SK-N-SH treated with all-trans-retinoic acid at 6 μM for 48 hours (cell line): ENCODE results near the gene OR13J1.

Experiments
- ATAC-seq: fragments of 200-7000 bp; cut with Tn5 transposase; 3 replicates; pipeline ENCODE4 v1.9.1; 2020; ENCODE audit warnings: mild to moderate bottlenecking, moderate library complexity
- ARNTL ChIP-seq: fragments of 450-650 bp; formaldehyde crosslinking; IDR thresholded peaks from 2 replicates; pipeline ENCODE4 v1.5.0; 2020; ENCODE audit warnings: low read depth, mild to moderate bottlenecking, moderate library complexity, borderline replicate concordance
- CSDC2 ChIP-seq: fragments of 250-450 bp; sonication (Bioruptor Pico); IDR thresholded peaks from 2 replicates; pipeline ENCODE4 v1.5.0; 2020; ENCODE audit warnings: mild to moderate bottlenecking, moderate library complexity
- ESRRG ChIP-seq: fragments of 250-450 bp; sonication (Bioruptor Pico); IDR thresholded peaks from 2 replicates; pipeline ENCODE4 v1.6.1; 2021; ENCODE audit warnings: mild to moderate bottlenecking
- GLIS3 ChIP-seq: fragments of 250-450 bp; sonication (Bioruptor Pico); IDR thresholded peaks from 2 replicates; pipeline ENCODE4 v1.5.0; 2020; ENCODE audit warnings: mild to moderate bottlenecking, moderate library complexity
- ISL1 ChIP-seq: fragments of 250-450 bp; sonication (Bioruptor Pico); IDR thresholded peaks from 2 replicates; pipeline ENCODE4 v2.1.2; 2022; ENCODE audit warnings: mild to moderate bottlenecking, moderate library complexity
- OSR1 ChIP-seq: fragments of 250-450 bp; sonication (Bioruptor Pico); IDR thresholded peaks from 2 replicates; pipeline ENCODE4 v1.8.0; 2022; ENCODE audit warnings: moderate library complexity, mild to moderate bottlenecking, inconsistent platforms
- PATZ1 ChIP-seq: fragments of 250-450 bp; sonication (Bioruptor Pico); IDR thresholded peaks from 2 replicates; pipeline ENCODE4 v1.8.0; 2020; ENCODE audit warnings: mild to moderate bottlenecking, moderate library complexity, borderline replicate concordance
- POU6F1 ChIP-seq: fragments of 250-450 bp; sonication (Bioruptor Pico); IDR thresholded peaks from 2 replicates; pipeline ENCODE4 v1.8.0; 2021; ENCODE audit warnings: low read depth, mild to moderate bottlenecking, moderate library complexity, borderline replicate concordance
- PPARA ChIP-seq: fragments of 250-450 bp; sonication (Bioruptor Pico); IDR thresholded peaks from 2 replicates; pipeline ENCODE4 v1.5.0; 2020; ENCODE audit warnings: mild to moderate bottlenecking, borderline replicate concordance
- RARB ChIP-seq: fragments of 250-450 bp; sonication (Bioruptor Pico); IDR thresholded peaks from 2 replicates; pipeline ENCODE4 v1.8.0; 2021; ENCODE audit warnings: mild to moderate bottlenecking, moderate library complexity
- SNAI2 ChIP-seq: fragments of 250-450 bp; sonication (Bioruptor Pico); IDR thresholded peaks from 2 replicates; pipeline ENCODE4 v1.5.0; 2020; ENCODE audit warnings: mild to moderate bottlenecking, moderate library complexity
- TCF4 ChIP-seq: fragments of 250-450 bp; sonication (Bioruptor Pico); IDR thresholded peaks from 2 replicates; pipeline ENCODE4 v1.8.0; 2021; ENCODE audit warnings: mild to moderate bottlenecking, moderate library complexity, borderline replicate concordance
- TOX ChIP-seq: fragments of 250-450 bp; sonication (Bioruptor Pico); IDR thresholded peaks from 2 replicates; pipeline ENCODE4 v1.8.0; 2021; ENCODE audit warnings: mild to moderate bottlenecking, moderate library complexity, borderline replicate concordance
- TSHZ2 ChIP-seq: fragments of 250-450 bp; sonication (Bioruptor Pico); IDR thresholded peaks from 2 replicates; pipeline ENCODE4 v1.5.0; 2020; ENCODE audit warnings: mild to moderate bottlenecking, moderate library complexity
- ZC3H10 ChIP-seq: fragments of 250-450 bp; sonication (Bioruptor Pico); IDR thresholded peaks from 2 replicates; pipeline ENCODE4 v1.5.1; 2021; ENCODE audit warnings: mild to moderate bottlenecking, moderate library complexity
- ZFP3 ChIP-seq: fragments of 250-450 bp; sonication (Bioruptor Pico); IDR thresholded peaks from 2 replicates; pipeline ENCODE4 v1.5.0; 2020; ENCODE audit warnings: mild to moderate bottlenecking, moderate library complexity
- ZNF565 ChIP-seq: fragments of 450-650 bp; formaldehyde crosslinking; conservative IDR thresholded peaks from 2 replicates; pipeline ENCODE4 v1.5.0; 2020; ENCODE audit warnings: low read depth, mild to moderate bottlenecking, moderate library complexity
- ZNF70 ChIP-seq: fragments of 450-650 bp; formaldehyde crosslinking; IDR thresholded peaks from 2 replicates; pipeline ENCODE4 v1.5.0; 2020; ENCODE audit warnings: mild to moderate bottlenecking, moderate library complexity
- ZNF8 ChIP-seq: fragments of 450-650 bp; formaldehyde crosslinking; IDR thresholded peaks from 2 replicates; pipeline ENCODE4 v1.5.0; 2020; ENCODE audit warnings: mild to moderate bottlenecking, moderate library complexity

The OR13J1 gene

GRCh38 chr9:35919212-35920008 is 49.2 kb upstream of the OR13J1 start (continued):
- TF ChIP-seq GLIS3 (CRISPR knock-in tag) (no peak), TCF4 (CRISPR knock-in tag) (no peak)

- no peak for TF ChIP-seq TSHZ2 (CRISPR knock-in tag)
- TF ChIP-seq RARB (CRISPR knock-in tag): no peak
- no peak for TF ChIP-seq CSDC2
- TF ChIP-seq OSR1: no peak
- no peak for TF ChIP-seq ZNF70 (CRISPR knock-in tag)
- no peak for TF ChIP-seq ZNF565 (CRISPR knock-in tag)
- TF ChIP-seq SNAI2: no peak
- no peak for TF ChIP-seq TOX
- TF ChIP-seq, all 23 proteins: peak for 0
- no peak for ATAC-seq
Measured at GRCh38 chr9:35918780-35919179, 48.6 kb upstream of the OR13J1 start.

- ATAC-seq: no peak
- no peak for TF ChIP-seq CSDC2
- TF ChIP-seq ESRRG (CRISPR knock-in tag): no peak
- no peak for TF ChIP-seq PPARA (CRISPR knock-in tag)
- no peak for TF ChIP-seq TCF4 (CRISPR knock-in tag)
- no peak for TF ChIP-seq POU6F1 (CRISPR knock-in tag)
- no peak for TF ChIP-seq TOX
- TF ChIP-seq, all 23 proteins: peak for 0
Measured at GRCh38 chr9:35917261-35917660, 47.1 kb upstream of the OR13J1 start.

- no peak for ATAC-seq
- TF ChIP-seq CSDC2 (no peak), RARB (CRISPR knock-in tag) (no peak), PPARA (CRISPR knock-in tag) (no peak), SNAI2 (no peak), TSHZ2 (CRISPR knock-in tag) (no peak), GLIS3 (CRISPR knock-in tag) (no peak)
Measured at GRCh38 chr9:35915681-35916294, 45.6 kb upstream of the OR13J1 start.

GRCh38 chr9:35914301-35914807 is 44.2 kb upstream of the OR13J1 start:
- ATAC-seq: peak; percentile 57
- TF ChIP-seq ISL1 (CRISPR knock-in tag): no peak
- TF ChIP-seq ZFP3 (CRISPR knock-in tag): no peak
- no peak for TF ChIP-seq SNAI2
- no peak for TF ChIP-seq PPARA (CRISPR knock-in tag)
- no peak for TF ChIP-seq TCF4 (CRISPR knock-in tag)
- no peak for TF ChIP-seq PATZ1 (CRISPR knock-in tag)
- no peak for TF ChIP-seq TSHZ2 (CRISPR knock-in tag)
- no peak for TF ChIP-seq ZC3H10
- TF ChIP-seq GLIS3 (CRISPR knock-in tag): no peak
- TF ChIP-seq ZNF8 (CRISPR knock-in tag): no peak
- no peak for TF ChIP-seq ARNTL (CRISPR knock-in tag)
